Measurements from ENCODE around the gene ZNF324B. TPM values are rescaled to one million over a fixed set of nuclear protein-coding genes. Genes with fewer than 3 reads are reported as not detected.
"Not testable (repeated sequence)": the region's sequence is repeated elsewhere in the genome, so short reads cannot be mapped to it uniquely, and the experiment has no call there.

Gene ZNF324B
- total and polyA plus RNA-seq, 2 donors = 5.4 to 6.6 TPM

DNA sequence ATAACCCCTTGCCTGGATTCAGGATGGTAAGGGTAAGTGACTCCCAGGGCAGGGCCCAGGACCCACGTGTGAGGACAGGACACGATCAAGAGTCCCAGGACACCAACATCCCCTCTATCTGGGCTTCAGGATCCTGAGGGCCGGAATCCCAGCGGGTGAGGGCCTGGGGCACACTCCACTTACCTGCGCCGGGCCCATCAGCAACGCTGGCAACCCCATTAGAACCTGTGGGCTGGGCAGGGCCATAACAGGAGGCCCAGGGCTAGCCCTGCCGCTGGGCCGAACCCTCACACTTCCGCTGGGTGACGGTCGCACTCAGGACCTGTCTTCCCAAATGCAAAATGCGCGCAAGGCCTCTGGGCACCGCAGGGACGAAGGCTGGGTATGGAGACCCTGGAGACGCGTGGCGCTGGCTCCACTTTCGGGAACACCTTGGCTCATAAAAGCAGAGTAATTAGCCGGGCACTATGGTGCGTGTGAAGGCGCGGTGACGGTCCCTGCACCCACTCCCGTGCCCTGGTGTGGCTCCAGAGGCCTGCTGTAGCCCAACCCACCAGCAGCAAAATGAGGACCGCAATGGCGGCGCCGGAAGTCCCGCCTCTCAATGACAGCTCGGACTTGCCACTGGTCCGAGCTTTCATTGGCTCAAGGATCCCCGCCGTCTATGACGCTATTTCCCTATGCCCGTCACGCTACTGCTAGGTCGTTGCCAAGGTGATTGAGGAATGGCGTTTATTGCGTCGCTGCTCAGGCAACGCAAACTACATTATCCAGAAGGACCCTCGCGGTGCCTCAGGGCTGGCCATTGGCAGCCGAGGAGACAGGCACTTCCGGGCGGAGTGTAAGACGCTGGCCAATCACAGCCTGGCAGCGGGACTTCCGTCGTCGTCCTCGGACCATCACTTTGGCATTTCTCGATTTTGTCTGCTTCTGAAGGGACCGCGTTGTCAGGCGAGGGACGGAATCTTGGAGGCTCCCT, 11.6 kb upstream of the ZNF324B start, which contains the start of gene ZNF132:
Gene ZNF132, minus strand, starts transcription at position 578 of the 979 bp plus-strand sequence. Its CDS starts 332 bp downstream, at position 246.
- peaks cover 9% of the 10 kb centered on the region for H3K36me3 ChIP-seq (ENCODE audit: insufficient read depth)
- no peaks in the 10 kb centered on the region for H3K4me1 ChIP-seq (ENCODE audit: insufficient read depth)
- WGBS = 6% methylated on average over 59 of the region's 59 CpGs
- peak; percentile 99 for DNase-seq (ENCODE audit: extremely low spot score)
- peak within 1 kb of the TSS; percentile 50 for H3K4me3 ChIP-seq (ENCODE audit: low read depth, low read length)
- H3K27ac ChIP-seq (ENCODE audit: low read depth) = no peak within 1 kb of the TSS

DNA sequence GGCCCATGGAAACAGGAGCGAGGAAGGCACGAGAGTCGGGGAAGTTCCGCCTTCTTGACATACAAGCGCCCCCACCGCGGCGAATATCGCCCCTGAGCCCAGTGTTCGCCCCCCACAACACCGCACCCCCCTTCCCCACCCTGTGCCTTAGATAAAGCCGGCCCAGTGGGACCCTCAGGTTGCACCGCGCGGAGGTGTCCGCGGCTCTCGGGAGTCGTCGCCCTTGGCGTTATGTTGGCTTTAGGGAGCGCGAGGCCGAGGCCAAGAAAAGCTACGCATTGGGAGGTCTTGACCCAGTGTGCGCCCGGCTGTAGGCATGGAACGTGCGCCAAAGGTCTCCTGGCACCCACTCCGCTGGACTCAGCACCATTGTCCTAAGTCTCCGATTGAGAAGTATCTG, 10.9 kb upstream of the ZNF324B start:
- DNase-seq (ENCODE audit: extremely low spot score) = no peak
- H3K27ac ChIP-seq (ENCODE audit: low read depth) = no peak overlapping the region
- WGBS = 11% methylated on average over 31 of the region's 31 CpGs
- H3K4me3 ChIP-seq (ENCODE audit: low read depth, low read length) = peak overlapping the region; percentile 50
- peaks cover 6% of the 10 kb centered on the region for H3K36me3 ChIP-seq (ENCODE audit: insufficient read depth)
- no peaks in the 10 kb centered on the region for H3K4me1 ChIP-seq (ENCODE audit: insufficient read depth)

DNA sequence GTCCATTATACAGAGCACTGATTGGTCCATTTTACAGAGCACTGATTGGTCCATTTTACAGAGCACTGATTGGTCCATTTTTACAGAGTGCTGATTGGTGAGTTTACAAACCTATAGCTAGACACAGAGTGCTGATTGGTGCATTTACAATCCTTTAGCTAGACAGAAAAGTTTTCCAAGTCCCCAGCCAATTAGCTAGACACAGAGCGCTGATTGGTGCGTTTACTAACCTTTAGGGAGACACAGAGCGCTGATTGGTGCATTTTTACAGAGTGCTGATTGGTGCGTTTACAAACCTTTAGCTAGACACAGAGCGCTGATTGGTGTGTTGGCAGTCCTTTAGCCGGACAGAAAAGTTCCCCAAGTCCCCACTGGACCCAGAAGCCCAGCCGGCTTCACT, 8.4 kb upstream of the ZNF324B start:
- H3K27ac ChIP-seq (ENCODE audit: low read depth); H3K4me3 ChIP-seq (ENCODE audit: low read depth, low read length); DNase-seq (ENCODE audit: extremely low spot score); H3K36me3 ChIP-seq (ENCODE audit: insufficient read depth); H3K4me1 ChIP-seq (ENCODE audit: insufficient read depth): not testable (repeated sequence)
- WGBS = 91% methylated on average over 7 of the region's 7 CpGs

DNA sequence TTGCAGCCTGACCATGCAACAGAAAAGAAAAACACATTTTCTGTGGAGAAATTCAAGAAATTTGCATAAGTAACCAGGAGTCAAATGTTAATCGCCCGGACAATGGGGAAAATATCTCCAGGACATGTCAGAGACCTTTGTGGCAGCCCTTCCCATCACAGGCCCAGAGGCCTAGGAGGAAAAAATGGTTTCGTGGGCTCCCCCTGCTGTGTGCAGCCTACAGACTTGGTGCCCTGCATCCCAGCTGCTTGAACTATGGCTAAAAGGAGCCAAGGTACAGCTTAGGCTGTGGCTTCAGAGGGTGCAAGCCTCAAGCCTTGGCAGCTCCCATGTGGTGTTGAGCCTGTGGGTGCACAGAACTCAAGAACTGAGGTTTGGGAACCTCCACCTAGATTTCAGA, 2.6 kb upstream of the ZNF324B start:
- not testable (repeated sequence) for H3K4me1 ChIP-seq (ENCODE audit: insufficient read depth); DNase-seq (ENCODE audit: extremely low spot score); H3K4me3 ChIP-seq (ENCODE audit: low read depth, low read length); H3K36me3 ChIP-seq (ENCODE audit: insufficient read depth); H3K27ac ChIP-seq (ENCODE audit: low read depth)
- WGBS = 63% methylated on average over 3 of the region's 3 CpGs

DNA sequence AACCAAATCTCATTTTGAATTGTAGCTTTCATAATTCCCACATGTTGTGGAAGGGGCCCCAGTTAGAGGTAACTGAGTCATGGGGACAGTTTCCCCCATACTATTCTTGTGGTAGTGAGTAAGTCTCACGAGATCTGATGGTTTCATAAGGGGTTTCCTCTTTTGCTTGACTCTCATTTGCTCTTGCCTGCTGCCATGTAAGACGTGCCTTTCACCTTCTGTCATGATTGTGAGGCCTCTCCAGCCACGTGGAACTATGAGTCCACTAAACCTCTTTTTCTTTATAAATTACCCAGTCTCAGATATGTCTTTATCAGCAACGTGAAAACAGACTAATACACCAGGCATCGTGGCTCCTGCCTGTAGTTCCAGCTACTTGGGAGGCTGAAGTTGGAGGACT, 1.4 kb upstream of the ZNF324B start:
- not testable (repeated sequence) for DNase-seq (ENCODE audit: extremely low spot score); H3K4me3 ChIP-seq (ENCODE audit: low read depth, low read length); H3K4me1 ChIP-seq (ENCODE audit: insufficient read depth); H3K27ac ChIP-seq (ENCODE audit: low read depth); H3K36me3 ChIP-seq (ENCODE audit: insufficient read depth)
- 60% methylated on average over 5 of the region's 5 CpGs for WGBS

DNA sequence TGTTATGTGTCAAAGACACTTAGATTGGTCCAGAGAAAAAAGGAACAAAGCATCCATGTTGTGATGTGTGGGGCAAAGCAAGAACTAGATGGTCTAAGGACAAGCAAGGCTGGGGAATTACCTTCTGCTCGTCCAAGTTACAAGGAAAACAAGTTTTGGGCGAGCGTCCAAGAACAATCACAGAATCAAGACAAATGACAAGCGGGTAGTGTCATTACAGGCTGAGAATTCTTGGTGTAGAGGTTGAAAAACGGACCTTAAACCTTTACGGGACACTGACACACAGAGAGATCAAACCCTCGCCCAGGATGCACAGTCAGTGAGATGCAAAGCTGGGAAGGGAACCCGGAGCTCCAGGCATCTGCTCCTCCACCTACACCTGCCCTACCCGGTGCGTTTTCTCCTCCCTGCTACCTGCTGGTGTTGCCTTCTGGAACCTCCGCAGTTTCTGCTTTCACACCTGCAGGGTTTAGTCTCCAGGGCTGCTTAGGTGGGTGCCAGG, 515 bp upstream of the ZNF324B start:
- H3K36me3 ChIP-seq (ENCODE audit: insufficient read depth) = no peaks in the 10 kb centered on the region
- H3K4me1 ChIP-seq (ENCODE audit: insufficient read depth) = no peaks in the 10 kb centered on the region
- no peak for DNase-seq (ENCODE audit: extremely low spot score)
- 6% methylated on average over 11 of the region's 11 CpGs for WGBS
- H3K4me3 ChIP-seq (ENCODE audit: low read depth, low read length) = peak overlapping the region; percentile 67
- no peak overlapping the region for H3K27ac ChIP-seq (ENCODE audit: low read depth)

DNA sequence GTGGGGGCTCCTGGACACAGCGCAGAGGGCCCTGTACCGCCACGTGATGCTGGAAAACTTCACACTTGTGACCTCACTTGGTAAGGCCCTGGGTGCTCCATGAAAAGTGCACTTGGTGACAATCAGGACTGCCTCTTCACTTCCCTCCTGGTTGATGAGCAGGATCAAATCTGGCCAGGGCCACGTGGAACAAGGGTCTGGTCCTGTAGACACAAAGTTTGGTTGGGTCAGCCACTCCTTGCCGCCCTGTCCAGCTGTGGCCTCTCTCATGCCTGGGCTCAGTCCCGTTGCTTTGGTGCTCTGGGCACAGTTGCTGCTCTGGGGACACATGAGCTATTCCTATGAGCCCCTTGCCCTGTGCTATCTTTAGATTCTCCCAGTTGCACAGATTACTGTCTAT, 2.3 kb downstream of the ZNF324B start:
- H3K36me3 ChIP-seq (ENCODE audit: insufficient read depth) = no peaks in the 10 kb centered on the region
- H3K4me3 ChIP-seq (ENCODE audit: low read depth, low read length) = no peak overlapping the region
- no peak overlapping the region for H3K27ac ChIP-seq (ENCODE audit: low read depth)
- no peaks in the 10 kb centered on the region for H3K4me1 ChIP-seq (ENCODE audit: insufficient read depth)
- 93% methylated on average over 6 of the region's 6 CpGs for WGBS
- no peak for DNase-seq (ENCODE audit: extremely low spot score)

DNA sequence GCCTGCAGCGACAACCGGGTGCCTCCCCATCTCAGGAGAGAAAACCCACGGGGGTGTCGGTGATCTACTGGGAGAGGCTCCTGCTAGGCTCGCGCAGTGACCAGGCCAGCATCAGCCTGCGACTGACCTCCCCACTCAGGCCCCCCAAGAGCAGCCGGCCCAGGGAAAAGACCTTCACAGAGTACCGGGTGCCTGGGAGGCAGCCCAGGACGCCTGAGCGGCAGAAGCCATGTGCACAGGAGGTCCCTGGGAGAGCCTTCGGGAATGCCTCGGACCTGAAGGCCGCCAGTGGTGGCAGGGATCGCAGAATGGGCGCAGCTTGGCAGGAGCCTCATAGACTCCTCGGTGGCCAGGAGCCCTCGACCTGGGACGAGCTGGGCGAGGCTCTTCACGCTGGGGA, 3.9 kb downstream of the ZNF324B start:
- Histone ChIP-seq H3K27ac (ENCODE audit: low read depth) (no peak overlapping the region), H3K4me1 (ENCODE audit: insufficient read depth) (no peaks in the 10 kb centered on the region), H3K4me3 (ENCODE audit: low read depth, low read length) (no peak overlapping the region), H3K36me3 (ENCODE audit: insufficient read depth) (no peaks in the 10 kb centered on the region)
- 97% methylated on average over 20 of the region's 21 CpGs for WGBS
- DNase-seq (ENCODE audit: extremely low spot score) = no peak

DNA sequence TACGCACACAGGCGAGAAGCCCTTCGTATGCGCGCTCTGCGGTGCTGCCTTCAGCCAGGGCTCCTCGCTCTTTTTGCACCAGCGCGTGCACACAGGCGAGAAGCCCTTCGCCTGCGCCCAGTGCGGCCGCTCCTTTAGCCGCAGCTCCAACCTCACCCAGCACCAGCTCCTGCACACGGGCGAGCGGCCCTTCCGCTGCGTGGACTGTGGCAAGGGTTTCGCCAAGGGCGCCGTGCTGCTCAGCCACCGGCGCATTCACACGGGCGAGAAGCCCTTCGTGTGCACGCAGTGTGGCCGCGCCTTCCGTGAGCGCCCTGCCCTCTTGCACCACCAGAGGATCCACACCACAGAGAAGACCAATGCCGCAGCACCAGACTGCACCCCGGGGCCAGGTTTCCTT, 4.7 kb downstream of the ZNF324B start:
- Histone ChIP-seq H3K27ac (ENCODE audit: low read depth) (no peak overlapping the region), H3K36me3 (ENCODE audit: insufficient read depth) (no peaks in the 10 kb centered on the region), H3K4me3 (ENCODE audit: low read depth, low read length) (no peak overlapping the region), H3K4me1 (ENCODE audit: insufficient read depth) (no peaks in the 10 kb centered on the region)
- WGBS = 98% methylated on average over 35 of the region's 35 CpGs
- DNase-seq (ENCODE audit: extremely low spot score) = no peak

DNA sequence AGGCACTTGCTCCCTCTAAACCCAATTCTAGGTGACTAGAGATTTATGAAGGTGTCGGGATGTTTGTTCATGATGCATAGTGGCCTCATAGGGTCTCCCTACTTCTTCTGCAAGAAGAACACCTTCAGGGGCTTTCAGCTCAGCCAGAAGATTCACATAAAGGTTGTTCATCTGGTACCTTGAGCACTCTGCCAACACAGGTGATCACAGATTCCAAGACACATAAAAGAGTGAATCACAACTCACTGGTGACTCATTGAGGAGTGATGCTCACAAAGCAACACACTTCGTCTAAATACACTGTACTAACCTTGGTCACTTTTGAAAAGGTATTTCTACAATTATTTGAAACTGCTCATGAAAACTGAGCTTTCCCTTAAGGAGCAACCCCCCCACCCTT, 8.6 kb downstream of the ZNF324B start:
- Histone ChIP-seq H3K36me3 (ENCODE audit: insufficient read depth) (no peaks in the 10 kb centered on the region), H3K4me3 (ENCODE audit: low read depth, low read length) (no peak overlapping the region), H3K27ac (ENCODE audit: low read depth) (no peak overlapping the region), H3K4me1 (ENCODE audit: insufficient read depth) (no peaks in the 10 kb centered on the region)
- DNase-seq (ENCODE audit: extremely low spot score) = no peak
- 86% methylated on average over 2 of the region's 2 CpGs for WGBS

DNA sequence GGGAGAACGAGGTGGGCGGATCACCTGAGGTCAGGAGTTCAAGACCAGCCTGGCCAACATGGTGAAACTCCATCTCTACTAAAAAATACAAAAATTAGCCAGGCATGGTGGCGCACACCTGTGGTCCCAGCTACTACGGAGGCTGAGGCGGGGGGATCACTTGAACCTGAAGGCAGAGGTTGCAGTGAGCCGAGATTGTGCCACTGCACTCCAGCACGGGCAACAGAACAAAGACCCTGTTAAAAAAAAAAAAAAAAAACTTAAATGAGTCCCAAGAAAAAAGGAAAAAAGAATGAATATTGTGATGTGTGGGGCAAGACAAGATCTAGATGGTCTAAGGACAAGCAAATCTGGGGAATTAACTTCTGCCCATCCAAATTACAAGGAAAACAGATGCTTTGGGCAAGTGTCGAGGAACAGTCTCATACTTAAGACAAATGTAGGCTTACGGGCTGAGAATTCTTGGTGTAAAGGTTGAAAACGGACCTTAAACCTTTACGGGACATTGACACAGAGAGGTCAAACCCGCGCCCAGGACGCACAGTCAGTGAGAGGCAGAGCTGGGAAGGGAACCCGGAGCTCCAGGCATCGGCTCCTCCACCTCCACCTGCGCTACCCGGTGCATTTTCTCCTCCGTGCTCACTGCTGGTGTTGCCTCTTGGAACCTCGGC, 14.8 kb downstream of the ZNF324B start:
- 34% methylated on average over 20 of the region's 20 CpGs for whole genome bisulfite sequencing
- no peak for DNase-seq (ENCODE audit: extremely low spot score)
- H3K27ac ChIP-seq (ENCODE audit: low read depth) = no peak overlapping the region
- peaks cover 2% of the 10 kb centered on the region for H3K36me3 ChIP-seq (ENCODE audit: insufficient read depth)
- H3K4me1 ChIP-seq (ENCODE audit: insufficient read depth) = peaks cover 2% of the 10 kb centered on the region
- H3K4me3 ChIP-seq (ENCODE audit: low read depth, low read length) = peak overlapping the region; percentile 89

DNA sequence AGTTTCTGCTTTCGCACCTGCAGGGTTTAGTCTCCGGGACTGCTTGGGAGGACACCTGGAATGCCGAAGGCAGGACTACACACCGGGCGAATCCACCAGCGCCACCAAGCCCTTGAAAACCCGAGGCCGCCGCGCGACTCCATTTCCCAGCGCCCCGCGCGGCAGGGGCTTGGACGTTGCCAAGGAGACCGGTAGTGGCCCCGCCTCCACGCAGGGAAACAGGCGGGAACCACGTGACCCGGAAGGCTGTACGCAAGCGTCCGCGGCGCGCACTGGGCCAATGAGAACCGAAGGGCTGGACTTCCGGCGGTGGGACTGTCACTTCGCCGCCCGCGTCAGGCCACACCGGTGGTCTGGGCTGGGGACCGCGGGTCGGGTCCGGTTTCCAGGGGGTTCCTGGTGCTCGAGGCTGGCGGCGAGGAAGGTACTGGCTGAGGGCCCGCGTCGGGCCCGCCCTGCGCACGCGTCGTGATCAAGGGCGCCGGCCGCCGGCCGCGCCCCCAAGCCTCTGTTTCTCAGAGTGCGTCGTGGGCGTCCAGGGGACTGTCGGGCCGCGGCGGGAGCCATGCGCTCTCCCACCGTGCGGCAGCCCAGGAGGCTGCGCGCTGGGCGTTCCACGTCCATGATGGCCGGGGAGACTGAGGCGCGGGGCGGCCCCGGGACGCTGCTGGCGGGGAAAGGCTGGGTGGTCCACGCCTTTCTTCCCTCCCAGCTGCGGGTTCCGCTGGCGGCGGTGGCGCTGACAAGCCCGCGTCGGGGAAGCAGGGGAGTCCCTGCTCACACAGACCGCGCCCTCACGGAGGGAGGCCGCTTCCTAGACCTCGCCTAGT, 15.6 kb downstream of the ZNF324B start, which contains the start of gene ZNF324:
Gene ZNF324, plus strand, starts transcription at position 321 of the 830 bp plus-strand sequence. CDS start 2,106 bp downstream, outside the sequence.
- Histone ChIP-seq H3K4me3 (ENCODE audit: low read depth, low read length) (peak within 1 kb of the TSS; percentile 89), H3K4me1 (ENCODE audit: insufficient read depth) (peaks cover 2% of the 10 kb centered on the region), H3K36me3 (ENCODE audit: insufficient read depth) (peaks cover 2% of the 10 kb centered on the region), H3K27ac (ENCODE audit: low read depth) (peak within 1 kb of the TSS; percentile 59)
- DNase-seq (ENCODE audit: extremely low spot score) = peak; percentile 91
- under 1% methylated on average over 92 of the region's 92 CpGs for WGBS

DNA sequence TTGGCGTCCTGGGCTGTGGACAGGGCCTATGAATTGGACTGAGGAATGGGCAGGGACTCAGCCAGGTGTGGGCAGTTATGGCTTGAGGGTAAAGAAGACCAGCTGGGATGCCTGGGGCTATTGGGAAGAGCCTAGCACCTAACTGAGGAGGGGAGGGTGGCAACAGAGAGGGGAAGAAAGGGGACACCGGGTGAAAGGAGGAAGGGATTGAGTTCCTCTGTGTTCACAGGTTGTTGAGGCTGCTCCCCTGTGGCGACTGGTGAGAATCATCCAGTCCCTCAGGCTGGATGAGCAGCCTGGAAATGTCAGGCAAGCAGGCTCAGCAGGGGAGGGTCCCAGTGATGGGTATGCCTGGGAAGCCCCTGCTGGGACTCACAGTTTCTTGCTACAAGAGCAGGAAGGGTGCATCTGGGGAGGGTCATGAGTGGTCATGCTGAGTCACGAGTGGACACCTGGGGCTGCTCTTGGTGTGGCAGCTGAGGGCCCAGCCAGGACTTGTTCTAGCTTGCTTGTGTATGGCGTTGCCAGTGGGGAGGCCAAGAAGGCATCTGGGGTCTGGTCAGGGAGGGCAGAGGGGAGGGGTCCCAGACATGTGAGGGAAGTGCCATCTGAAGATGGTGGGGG, 16.9 kb downstream of the ZNF324B start:
- Histone ChIP-seq H3K4me3 (ENCODE audit: low read depth, low read length) (no peak overlapping the region), H3K27ac (ENCODE audit: low read depth) (no peak overlapping the region), H3K4me1 (ENCODE audit: insufficient read depth) (peaks cover 2% of the 10 kb centered on the region), H3K36me3 (ENCODE audit: insufficient read depth) (peaks cover 2% of the 10 kb centered on the region)
- 60% methylated on average over 5 of the region's 5 CpGs for WGBS
- no peak for DNase-seq (ENCODE audit: extremely low spot score)

All from urinary bladder (tissue), 4 donors.